Measurements from ENCODE around the gene MPST.

MPST gene

GRCh38 chr22:37001826-37002225 lies 17.7 kb upstream of the MPST start:
- H3K4me3 ChIP-seq (ENCODE audit: low read length): no peak overlapping the region
- TF ChIP-seq, protein P1, sequence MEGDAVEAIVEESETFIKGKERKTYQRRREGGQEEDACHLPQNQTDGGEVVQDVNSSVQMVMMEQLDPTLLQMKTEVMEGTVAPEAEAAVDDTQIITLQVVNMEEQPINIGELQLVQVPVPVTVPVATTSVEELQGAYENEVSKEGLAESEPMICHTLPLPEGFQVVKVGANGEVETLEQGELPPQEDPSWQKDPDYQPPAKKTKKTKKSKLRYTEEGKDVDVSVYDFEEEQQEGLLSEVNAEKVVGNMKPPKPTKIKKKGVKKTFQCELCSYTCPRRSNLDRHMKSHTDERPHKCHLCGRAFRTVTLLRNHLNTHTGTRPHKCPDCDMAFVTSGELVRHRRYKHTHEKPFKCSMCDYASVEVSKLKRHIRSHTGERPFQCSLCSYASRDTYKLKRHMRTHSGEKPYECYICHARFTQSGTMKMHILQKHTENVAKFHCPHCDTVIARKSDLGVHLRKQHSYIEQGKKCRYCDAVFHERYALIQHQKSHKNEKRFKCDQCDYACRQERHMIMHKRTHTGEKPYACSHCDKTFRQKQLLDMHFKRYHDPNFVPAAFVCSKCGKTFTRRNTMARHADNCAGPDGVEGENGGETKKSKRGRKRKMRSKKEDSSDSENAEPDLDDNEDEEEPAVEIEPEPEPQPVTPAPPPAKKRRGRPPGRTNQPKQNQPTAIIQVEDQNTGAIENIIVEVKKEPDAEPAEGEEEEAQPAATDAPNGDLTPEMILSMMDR (IDR thresholded peaks at IDR 0.05; ENCODE audit: insufficient read depth, low read depth, low read length, missing control alignments): no peak
- no peak for DNase-seq (ENCODE audit: low read depth)

- H3K4me3 ChIP-seq (ENCODE audit: low read length): no peak overlapping the region
- TF ChIP-seq, protein P1 (IDR thresholded peaks at IDR 0.05; ENCODE audit: insufficient read depth, low read depth, low read length, missing control alignments): no peak
- DNase-seq (ENCODE audit: low read depth): no peak
Measured at GRCh38 chr22:37002633-37003032, 16.9 kb upstream of the MPST start.

DNA sequence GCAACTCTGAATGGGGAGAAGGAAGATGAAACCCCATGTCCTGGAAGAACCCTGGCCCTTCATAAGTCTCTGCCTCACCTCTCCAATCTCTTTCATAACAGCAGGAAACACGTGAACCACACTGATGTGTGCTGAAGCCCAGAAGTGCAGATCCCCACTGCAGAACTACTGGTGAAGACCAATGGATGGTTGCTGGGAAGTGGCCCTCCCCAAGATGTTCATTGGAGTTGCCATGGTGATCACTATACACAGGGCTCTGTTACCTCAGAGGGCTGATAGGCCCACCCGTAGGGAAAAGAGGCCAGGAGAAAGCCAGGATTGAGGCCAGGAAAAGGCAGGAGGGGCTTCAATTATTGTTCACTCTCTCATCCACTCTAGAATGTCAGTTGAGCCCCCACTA lies 11.9 kb upstream of the MPST start:
- H3K4me3 ChIP-seq (ENCODE audit: low read length): no peak overlapping the region
- no peak for DNase-seq (ENCODE audit: low read depth)
- TF ChIP-seq, protein P1 (IDR thresholded peaks at IDR 0.05; ENCODE audit: insufficient read depth, low read depth, low read length, missing control alignments): no peak

DNA sequence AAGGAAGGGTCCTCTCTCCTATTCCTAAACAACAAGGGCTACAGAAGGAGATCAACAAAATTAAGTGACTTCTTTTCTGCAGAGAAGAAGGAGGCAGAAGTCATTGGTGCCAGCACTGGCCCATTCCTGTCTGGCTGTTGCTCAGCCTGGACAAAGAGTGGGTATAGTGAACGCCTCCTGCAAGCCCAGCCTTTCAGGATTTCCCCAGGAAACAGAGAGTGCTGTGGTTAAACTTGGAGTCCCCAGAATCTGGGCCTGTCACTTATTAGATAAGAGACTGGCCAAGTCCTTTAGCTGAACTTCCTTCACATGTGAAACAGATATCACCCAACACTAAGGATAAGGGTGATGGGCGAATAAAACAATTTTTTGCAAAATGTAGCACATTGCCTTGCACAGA lies 11.2 kb upstream of the MPST start:
- TF ChIP-seq, protein P1 (IDR thresholded peaks at IDR 0.05; ENCODE audit: insufficient read depth, low read depth, low read length, missing control alignments): no peak
- DNase-seq (ENCODE audit: low read depth): no peak
- H3K4me3 ChIP-seq (ENCODE audit: low read length): no peak overlapping the region

DNA sequence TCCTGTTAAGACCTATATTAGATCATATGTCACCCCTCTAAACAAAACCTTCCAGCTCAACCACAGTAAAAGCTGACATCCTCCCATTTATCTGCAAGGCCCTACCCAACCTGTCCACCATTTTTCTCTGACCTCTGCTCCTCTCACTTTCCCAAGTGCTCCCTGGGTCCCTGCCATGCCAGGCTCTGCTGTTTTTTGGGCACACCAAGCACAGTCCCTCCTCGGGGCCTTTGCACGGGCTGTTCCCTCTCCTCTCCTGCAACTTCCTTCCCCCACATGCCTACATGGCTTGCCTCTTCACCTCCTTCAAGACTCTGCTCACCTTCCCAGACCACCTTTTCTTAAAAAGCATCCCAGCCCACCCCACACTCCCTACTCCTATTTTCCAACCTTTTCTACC lies 10.1 kb upstream of the MPST start:
- TF ChIP-seq, protein P1 (IDR thresholded peaks at IDR 0.05; ENCODE audit: insufficient read depth, low read depth, low read length, missing control alignments): no peak
- DNase-seq (ENCODE audit: low read depth): no peak
- H3K4me3 ChIP-seq (ENCODE audit: low read length): no peak overlapping the region

GRCh38 chr22:37010174-37010573 lies 9.4 kb upstream of the MPST start:
- DNase-seq (ENCODE audit: low read depth): no peak
- TF ChIP-seq, protein P1 (IDR thresholded peaks at IDR 0.05; ENCODE audit: insufficient read depth, low read depth, low read length, missing control alignments): no peak

GRCh38 chr22:37010976-37011375 lies 8.6 kb upstream of the MPST start:
- no peak for DNase-seq (ENCODE audit: low read depth)
- TF ChIP-seq, protein P1 (IDR thresholded peaks at IDR 0.05; ENCODE audit: insufficient read depth, low read depth, low read length, missing control alignments): no peak
- H3K4me3 ChIP-seq (ENCODE audit: low read length): no peak overlapping the region

More at GRCh38 chr22:37010174-37010573, 9.4 kb upstream of the MPST start:
- no peak overlapping the region for H3K4me3 ChIP-seq (ENCODE audit: low read length)

All from epithelial cell of esophagus (primary cell).